ENCODE data around the gene EVPL. TPM values are rescaled to one million over a fixed set of nuclear protein-coding genes. Genes with fewer than 3 reads are reported as not detected.

The EVPL gene
- total and polyA plus RNA-seq, 2 donors (not counting 3 experiments of a cell fraction or from before 2014, with no cell fraction given): not detected

DNA sequence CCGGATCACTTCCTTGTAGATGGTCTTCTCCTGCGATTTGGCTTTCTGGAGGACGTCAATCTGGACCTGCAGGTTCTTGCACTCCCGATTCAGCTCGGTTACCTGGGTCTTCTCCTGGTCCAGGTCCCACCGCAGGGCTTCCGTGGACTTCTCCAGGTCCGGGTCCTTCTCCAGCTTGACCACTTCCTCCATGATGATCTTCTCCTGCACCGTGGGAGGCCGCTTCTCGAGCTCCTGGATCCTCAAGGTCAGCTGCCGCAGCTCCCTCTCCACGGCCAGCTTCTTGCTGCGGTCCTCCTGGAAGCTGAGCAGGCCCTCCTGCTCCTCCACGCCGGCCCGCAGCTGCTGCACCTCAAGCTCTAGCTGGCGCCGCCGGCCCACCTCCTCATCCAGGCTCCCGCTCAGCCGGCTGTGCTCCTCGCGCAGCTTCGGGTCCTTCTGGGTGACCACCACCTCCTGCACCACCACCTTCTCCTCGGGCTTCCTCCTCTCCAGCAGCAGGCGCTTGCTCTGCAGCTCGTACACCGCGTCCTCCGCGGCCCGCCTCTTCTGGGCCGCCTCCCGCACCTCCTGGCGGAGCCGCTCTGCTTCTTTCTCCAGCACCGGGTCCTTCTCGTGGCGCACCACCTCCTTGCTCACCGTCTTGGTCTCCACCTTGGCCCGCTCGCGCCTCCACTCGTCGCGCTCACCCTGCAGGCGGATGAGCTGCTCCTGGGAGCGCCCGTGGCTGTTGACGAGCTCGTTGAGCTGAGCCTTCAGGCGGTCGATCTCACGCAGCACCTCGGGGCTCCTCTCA lies 18.3 kb downstream of the EVPL start:
- no peaks in the 10 kb centered on the region for H3K27me3 ChIP-seq (ENCODE audit: control insufficient read depth in 2 of 2, insufficient read depth in 2 of 2, low read length in 2 of 2)
- H3K4me1 ChIP-seq (ENCODE audit: control insufficient read depth, extremely low read depth, insufficient read depth, low read length): no peaks in the 10 kb centered on the region
- no peak overlapping the region for H2AFZ ChIP-seq (ENCODE audit: low read depth, low read length)
- POLR2A ChIA-PET: no interaction called here
- H3K4me2 ChIP-seq (ENCODE audit: insufficient read depth, low read length): no peak overlapping the region
- no peak overlapping the region for H3K9ac ChIP-seq (replicated peaks; ENCODE audit: extremely low read depth, insufficient read depth, low read length)
- no peak for DNase-seq (ENCODE audit: low read depth, low spot score)
- TF ChIP-seq EZH2 (IDR thresholded peaks at IDR 0.05; ENCODE audit: borderline replicate concordance, low read depth, low read length, severe bottlenecking): no peak
- no peak for TF ChIP-seq POLR2AphosphoS5 (IDR thresholded peaks at IDR 0.05; ENCODE audit: insufficient read depth, low read depth, low read length)
- no peak overlapping the region for H3K27ac ChIP-seq (ENCODE audit: insufficient read depth, low read depth, low read length)
- H3K36me3 ChIP-seq (ENCODE audit: control insufficient read depth in 2 of 2, extremely low read depth in 1 of 2, insufficient read depth in 2 of 2, low read length in 2 of 2): no peaks in the 10 kb centered on the region
- dilution Hi-C loops (cut with MboI; ENCODE audit: extremely low pct_ligation_motif_present, low sequenced_read_pairs) (no loop called here), intact Hi-C loops (cut with micrococcal nuclease) (loop anchor here (10.0 kb wide), 1 partner anchor 234 kb away; a partner anchor contains a TSS)
- CTCF ChIA-PET: interaction anchor here (0.9 to 4.6 kb wide), 8 partner anchors 10 to 281 kb away, joined by 3 to 35 read pairs (median 4); partner anchors contain the start of genes CDK3 and MRPL38
- no TSS peak for BruUV-seq (replicated peaks)
- no peaks in the 10 kb centered on the region for H3K9me3 ChIP-seq (replicated peaks; ENCODE audit: control insufficient read depth, insufficient read depth, low read length)
- FAIRE-seq: no peak
- H4K20me1 ChIP-seq (replicated peaks; ENCODE audit: control insufficient read depth, extremely low read depth, insufficient read depth, low read length): no peaks in the 10 kb centered on the region
- no peak overlapping the region for H3K4me3 ChIP-seq (replicated peaks in 1 of 3; ENCODE audit: insufficient read depth in 1 of 3, low read depth in 1 of 3, low read length in 3 of 3)
- no peaks in the 10 kb centered on the region for H3K79me2 ChIP-seq (ENCODE audit: control insufficient read depth, insufficient read depth, low read length)
- no peaks in the 10 kb centered on the region for H3K9me1 ChIP-seq (replicated peaks; ENCODE audit: control insufficient read depth, extremely low read depth, insufficient read depth, low read length)

DNA sequence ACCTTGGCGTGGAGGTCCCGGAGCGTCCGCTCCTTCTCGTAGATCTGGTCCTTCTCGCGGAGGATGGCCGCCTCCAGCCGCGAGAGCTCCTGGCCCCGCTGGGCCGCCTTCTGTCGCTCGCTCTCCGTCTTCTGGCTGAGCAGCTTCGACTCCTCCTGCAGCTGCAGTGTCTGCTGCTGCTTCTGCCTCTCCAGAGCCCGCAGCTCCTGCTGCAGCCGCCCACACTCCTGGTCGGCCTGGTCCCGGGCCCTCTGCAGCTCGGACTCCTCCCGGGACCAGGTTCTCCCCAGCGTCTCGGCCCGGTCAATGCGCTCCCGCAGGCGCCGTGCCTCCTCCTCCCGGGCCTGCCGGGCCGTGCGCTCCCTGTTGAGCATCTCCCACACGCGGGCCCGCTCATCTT lies 18.9 kb downstream of the EVPL start:
- CTCF ChIA-PET: interaction anchor here (1.0 to 4.6 kb wide), 4 partner anchors 9 to 103 kb away, joined by 3 to 35 read pairs (median 13); partner anchors contain the start of genes CDK3 and MRPL38
- no peaks in the 10 kb centered on the region for H3K36me3 ChIP-seq (ENCODE audit: control insufficient read depth in 2 of 2, extremely low read depth in 1 of 2, insufficient read depth in 2 of 2, low read length in 2 of 2)
- H3K27ac ChIP-seq (ENCODE audit: insufficient read depth, low read depth, low read length): no peak overlapping the region
- no peaks in the 10 kb centered on the region for H3K9me1 ChIP-seq (replicated peaks; ENCODE audit: control insufficient read depth, extremely low read depth, insufficient read depth, low read length)
- H2AFZ ChIP-seq (ENCODE audit: low read depth, low read length): no peak overlapping the region
- FAIRE-seq: no peak
- no peaks in the 10 kb centered on the region for H3K27me3 ChIP-seq (ENCODE audit: control insufficient read depth in 2 of 2, insufficient read depth in 2 of 2, low read length in 2 of 2)
- no peak for TF ChIP-seq POLR2AphosphoS5 (IDR thresholded peaks at IDR 0.05; ENCODE audit: insufficient read depth, low read depth, low read length)
- no peak for TF ChIP-seq EZH2 (IDR thresholded peaks at IDR 0.05; ENCODE audit: borderline replicate concordance, low read depth, low read length, severe bottlenecking)
- TF ChIP-seq JUN (IDR thresholded peaks at IDR 0.05; ENCODE audit: borderline replicate concordance, insufficient read depth, insufficient read length, low read depth): no peak
- TF ChIP-seq, protein P1, sequence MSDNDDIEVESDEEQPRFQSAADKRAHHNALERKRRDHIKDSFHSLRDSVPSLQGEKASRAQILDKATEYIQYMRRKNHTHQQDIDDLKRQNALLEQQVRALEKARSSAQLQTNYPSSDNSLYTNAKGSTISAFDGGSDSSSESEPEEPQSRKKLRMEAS (IDR thresholded peaks at IDR 0.05; ENCODE audit: insufficient read depth, insufficient read length): no peak
- no peak for TF ChIP-seq POLR2A (IDR thresholded peaks at IDR 0.05; ENCODE audit: low read depth, low read length)
- TF ChIP-seq GATA2 (IDR thresholded peaks at IDR 0.05; ENCODE audit: insufficient read depth, insufficient read length, low read depth, low read length): no peak
- no peak for TF ChIP-seq MYC (IDR thresholded peaks at IDR 0.05; ENCODE audit: low read depth, low read length)
- TF ChIP-seq, protein P2, sequence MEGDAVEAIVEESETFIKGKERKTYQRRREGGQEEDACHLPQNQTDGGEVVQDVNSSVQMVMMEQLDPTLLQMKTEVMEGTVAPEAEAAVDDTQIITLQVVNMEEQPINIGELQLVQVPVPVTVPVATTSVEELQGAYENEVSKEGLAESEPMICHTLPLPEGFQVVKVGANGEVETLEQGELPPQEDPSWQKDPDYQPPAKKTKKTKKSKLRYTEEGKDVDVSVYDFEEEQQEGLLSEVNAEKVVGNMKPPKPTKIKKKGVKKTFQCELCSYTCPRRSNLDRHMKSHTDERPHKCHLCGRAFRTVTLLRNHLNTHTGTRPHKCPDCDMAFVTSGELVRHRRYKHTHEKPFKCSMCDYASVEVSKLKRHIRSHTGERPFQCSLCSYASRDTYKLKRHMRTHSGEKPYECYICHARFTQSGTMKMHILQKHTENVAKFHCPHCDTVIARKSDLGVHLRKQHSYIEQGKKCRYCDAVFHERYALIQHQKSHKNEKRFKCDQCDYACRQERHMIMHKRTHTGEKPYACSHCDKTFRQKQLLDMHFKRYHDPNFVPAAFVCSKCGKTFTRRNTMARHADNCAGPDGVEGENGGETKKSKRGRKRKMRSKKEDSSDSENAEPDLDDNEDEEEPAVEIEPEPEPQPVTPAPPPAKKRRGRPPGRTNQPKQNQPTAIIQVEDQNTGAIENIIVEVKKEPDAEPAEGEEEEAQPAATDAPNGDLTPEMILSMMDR (IDR thresholded peaks at IDR 0.05; ENCODE audit: extremely low read depth in 1 of 2, insufficient read depth in 1 of 2, low read depth in 1 of 2, low read length in 2 of 2): no peak
- TF ChIP-seq FOS (IDR thresholded peaks at IDR 0.05; ENCODE audit: borderline replicate concordance, insufficient read depth, low read length): no peak
- no peaks in the 10 kb centered on the region for H3K9me3 ChIP-seq (replicated peaks; ENCODE audit: control insufficient read depth, insufficient read depth, low read length)
- dilution Hi-C loops (cut with MboI; ENCODE audit: extremely low pct_ligation_motif_present, low sequenced_read_pairs) (no loop called here), intact Hi-C loops (cut with micrococcal nuclease) (loop anchor here (10.0 kb wide), 1 partner anchor 233 kb away; a partner anchor contains a TSS)
- no peaks in the 10 kb centered on the region for H3K79me2 ChIP-seq (ENCODE audit: control insufficient read depth, insufficient read depth, low read length)
- H3K4me3 ChIP-seq (replicated peaks in 1 of 3; ENCODE audit: insufficient read depth in 1 of 3, low read depth in 1 of 3, low read length in 3 of 3): no peak overlapping the region
- no peak overlapping the region for H3K9ac ChIP-seq (replicated peaks; ENCODE audit: extremely low read depth, insufficient read depth, low read length)
- DNase-seq (ENCODE audit: low read depth, low spot score): no peak
- no peaks in the 10 kb centered on the region for H3K4me1 ChIP-seq (ENCODE audit: control insufficient read depth, extremely low read depth, insufficient read depth, low read length)
- no peaks in the 10 kb centered on the region for H4K20me1 ChIP-seq (replicated peaks; ENCODE audit: control insufficient read depth, extremely low read depth, insufficient read depth, low read length)
- POLR2A ChIA-PET: no interaction called here
- H3K4me2 ChIP-seq (ENCODE audit: insufficient read depth, low read length): no peak overlapping the region
- BruUV-seq (replicated peaks): no TSS peak
